ENCODE results near the gene CYP26C1. TPM values are rescaled to one million over a fixed set of nuclear protein-coding genes. Genes with fewer than 3 reads are reported as not detected.

Gene CYP26C1
- total RNA-seq, 3 donors from 2014 or later (not counting 1 experiment from before 2014, with no cell fraction given) = 0.09 TPM; not detected in 2

DNA sequence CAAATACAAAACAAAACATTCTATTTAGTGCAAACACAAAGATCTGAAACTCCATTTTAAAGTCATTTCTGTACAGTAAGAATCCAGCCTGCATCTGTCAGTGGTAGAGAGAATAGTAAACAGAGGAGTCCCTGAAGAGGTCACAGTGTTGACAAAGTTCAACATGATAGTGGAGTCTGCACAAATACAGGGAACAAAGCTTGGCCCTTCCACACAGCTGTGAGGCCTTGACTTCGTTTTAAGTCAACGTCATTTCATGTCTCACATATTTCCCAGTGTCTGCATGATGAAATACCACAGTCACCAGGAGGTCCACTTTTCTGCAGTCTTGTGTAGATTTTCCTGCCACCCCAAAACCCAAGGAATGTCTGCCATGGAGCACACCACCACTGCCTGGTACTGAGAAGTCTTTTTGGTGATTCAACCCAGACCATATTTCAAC is 46.1 kb downstream of the CYP26C1 start:
- H3K9me3 ChIP-seq (ENCODE audit: control insufficient read depth, insufficient read depth, low read length) = no peaks in the 10 kb centered on the region
- H3K9me3 Mint-ChIP-seq = peaks cover 0 to 2% of the 10 kb centered on the region in 2 donors
- peaks cover 3 to 15% of the 10 kb centered on the region in 2 donors for H3K27me3 Mint-ChIP-seq (ENCODE audit: low read depth in 2 of 2)
- H3K27ac ChIP-seq (ENCODE audit: low read length) = no peak overlapping the region
- H3K4me3 ChIP-seq (ENCODE audit: low read length) = no peak overlapping the region
- H3K4me1 Mint-ChIP-seq = no peaks in the 10 kb centered on the region
- 89% methylated on average over 2 of the region's 2 CpGs for WGBS (ENCODE audit: insufficient coverage)
- H3K27ac Mint-ChIP-seq = no peak overlapping the region
- no peaks in the 10 kb centered on the region for H3K27me3 ChIP-seq (ENCODE audit: control insufficient read depth, insufficient read depth, low read length)
- no peak overlapping the region for H3K4me3 Mint-ChIP-seq
- intact Hi-C loops (cut with micrococcal nuclease) = no loop called here
- H3K4me1 ChIP-seq (ENCODE audit: control insufficient read depth, insufficient read depth, low read length) = no peaks in the 10 kb centered on the region
- ATAC-seq = no peak
- no peak for DNase-seq
- H3K36me3 Mint-ChIP-seq = peaks cover 7% of the 10 kb centered on the region
- no peak for TF ChIP-seq CTCF (IDR thresholded peaks at IDR 0.05)
- no peaks in the 10 kb centered on the region for H3K36me3 ChIP-seq (ENCODE audit: control insufficient read depth, insufficient read depth, low read length)

GRCh38 chr10:93110472-93111146 is 50.0 kb downstream of the CYP26C1 start:
- peaks cover 4% of the 10 kb centered on the region for H3K4me1 ChIP-seq (ENCODE audit: control insufficient read depth, insufficient read depth, low read length)
- TF ChIP-seq CTCF (IDR thresholded peaks at IDR 0.05) = no peak
- WGBS (ENCODE audit: insufficient coverage) = 53% methylated on average over 2 of the region's 3 CpGs
- H3K9me3 ChIP-seq (ENCODE audit: control insufficient read depth, insufficient read depth, low read length) = no peaks in the 10 kb centered on the region
- DNase-seq (no peak), ATAC-seq (no peak)
- no peak overlapping the region for H3K27ac ChIP-seq (ENCODE audit: low read length)
- peaks cover 13 to 20% of the 10 kb centered on the region in 2 donors for H3K27me3 Mint-ChIP-seq (ENCODE audit: low read depth in 2 of 2)
- H3K4me3 Mint-ChIP-seq = no peak overlapping the region
- no peaks in the 10 kb centered on the region for H3K36me3 Mint-ChIP-seq
- no peaks in the 10 kb centered on the region for H3K36me3 ChIP-seq (ENCODE audit: control insufficient read depth, insufficient read depth, low read length)
- no peaks in the 10 kb centered on the region for H3K27me3 ChIP-seq (ENCODE audit: control insufficient read depth, insufficient read depth, low read length)
- no peak overlapping the region for H3K4me3 ChIP-seq (ENCODE audit: low read length)
- H3K4me1 Mint-ChIP-seq = peaks cover 0 to 4% of the 10 kb centered on the region in 2 donors
- intact Hi-C loops (cut with micrococcal nuclease) = no loop called here
- no peak overlapping the region for H3K27ac Mint-ChIP-seq
- no peaks in the 10 kb centered on the region for H3K9me3 Mint-ChIP-seq

DNA sequence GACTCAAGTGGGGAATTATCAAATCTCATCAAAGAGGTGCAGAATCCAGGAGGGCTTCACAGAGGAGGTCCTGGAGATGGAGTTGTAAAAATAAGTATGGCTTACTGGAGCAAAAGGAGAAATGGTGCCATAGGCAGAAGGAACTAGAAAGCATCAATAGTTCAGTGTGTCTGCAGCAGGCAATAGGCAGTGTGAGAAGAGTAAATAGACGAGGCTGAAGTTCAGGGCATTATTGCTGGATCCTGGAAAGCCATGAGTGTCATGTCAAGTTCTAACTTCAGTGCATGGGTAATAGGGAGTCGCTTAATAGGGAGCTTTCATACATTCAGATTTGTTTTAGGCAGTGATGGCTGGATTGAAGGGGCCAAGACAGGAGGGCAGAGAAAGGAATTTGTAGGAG is 52.4 kb downstream of the CYP26C1 start:
- Histone ChIP-seq H3K9me3 (ENCODE audit: control insufficient read depth, insufficient read depth, low read length) (no peaks in the 10 kb centered on the region), H3K4me3 (ENCODE audit: low read length) (no peak overlapping the region), H3K36me3 (ENCODE audit: control insufficient read depth, insufficient read depth, low read length) (no peaks in the 10 kb centered on the region), H3K27me3 (ENCODE audit: control insufficient read depth, insufficient read depth, low read length) (no peaks in the 10 kb centered on the region), H3K4me1 (ENCODE audit: control insufficient read depth, insufficient read depth, low read length) (peaks cover 6% of the 10 kb centered on the region), H3K27ac (ENCODE audit: low read length) (no peak overlapping the region)
- no peaks in the 10 kb centered on the region for H3K9me3 Mint-ChIP-seq
- no peak for TF ChIP-seq CTCF (IDR thresholded peaks at IDR 0.05)
- no peak for ATAC-seq
- DNase-seq = no peak
- H3K27me3 Mint-ChIP-seq (ENCODE audit: low read depth in 2 of 2) = peaks cover 13 to 20% of the 10 kb centered on the region in 2 donors
- peaks cover 0 to 5% of the 10 kb centered on the region in 2 donors for H3K4me1 Mint-ChIP-seq
- no peak overlapping the region for H3K27ac Mint-ChIP-seq
- intact Hi-C loops (cut with micrococcal nuclease) = no loop called here
- H3K4me3 Mint-ChIP-seq = no peak overlapping the region
- H3K36me3 Mint-ChIP-seq = no peaks in the 10 kb centered on the region
- WGBS (ENCODE audit: insufficient coverage) = 82% methylated on average over 2 of the region's 2 CpGs
